GM12878 (cell line): Measurements from ENCODE around the gene HTR2B. TPM values are rescaled to one million over a fixed set of nuclear protein-coding genes. Genes with fewer than 3 reads are reported as not detected.

Experiments used
- ATAC-seq: fragments of 200-7000 bp; cut with Tn5 transposase; 3 replicates; pipeline ENCODE4 v1.9.1; 2020; ENCODE audit warnings: mild to moderate bottlenecking, moderate library complexity
- BruUV-seq: library from RNA; stranded (reverse); fragments of 400-500 nt; replicated peaks from 2 replicates; lab custom pipeline; 2021; lab: Mats Ljungman, UMichigan
- CTCF ChIA-PET: fragments of 300-600 bp; sonication (Branson Sonifier 250); formaldehyde crosslinking; extraction: SDS; loops from one replicate; lab custom pipeline; 2021; ENCODE audit warnings: inconsistent platforms; lab: Yijun Ruan, JAX
- POLR2A ChIA-PET: fragments of 350-600 bp; formaldehyde crosslinking; extraction: SDS; loops from one replicate; lab custom pipeline; 2021; ENCODE audit warnings: inconsistent platforms; lab: Charles Lee
- RAD21 ChIA-PET: fragments of 300-600 bp; sonication (Branson Sonifier 250); formaldehyde crosslinking; loops from one replicate; lab custom pipeline; 2023; ENCODE audit warnings: antibody characterized with exemption; ENCODE audit not compliant: unreplicated experiment; lab: Charles Lee
- SMC1A ChIA-PET: fragments of 300-600 bp; sonication (Branson Sonifier 250); formaldehyde crosslinking; loops from one replicate; lab custom pipeline; 2023; ENCODE audit not compliant: unreplicated experiment, uncharacterized antibody; lab: Charles Lee
- DNase-seq: peaks from one replicate; pipeline ENCODE4 v3.0.0-alpha.2; 2011; ENCODE audit warnings: low read depth, low spot score
- FAIRE-seq: peaks from 3 replicates; lab custom pipeline; 2011; peaks lifted over from hg19 to GRCh38; lab: Jason Lieb, UNC
- H2AFZ ChIP-seq: 2 replicates; pipeline ENCODE4 v1.6.0; 2011; ENCODE audit warnings: low read depth, low read length, control low read depth; ENCODE audit not compliant: control insufficient read depth
- H3K27ac ChIP-seq: 2 replicates; pipeline ENCODE4 v1.5.1; 2011; ENCODE audit warnings: control low read depth; ENCODE audit not compliant: control insufficient read depth, insufficient read depth
- H3K27me3 ChIP-seq, 2 experiments: replicated peaks in 1 of 2; 2 replicates each; pipeline versions ENCODE4 v1.6.0 to v1.6.1; 2011; ENCODE audit warnings: low read length in 1 of 2; ENCODE audit not compliant: control insufficient read depth in 2 of 2, insufficient read depth in 2 of 2
- H3K36me3 ChIP-seq, 2 experiments: 2 replicates each; pipeline ENCODE4 v1.5.1; 2011; ENCODE audit warnings: low read length in 1 of 2; ENCODE audit not compliant: control insufficient read depth in 2 of 2, insufficient read depth in 2 of 2
- H3K4me1 ChIP-seq: 2 replicates; pipeline ENCODE4 v1.6.1; 2011; ENCODE audit warnings: mild to moderate bottlenecking, low read length, moderate library complexity, mixed read lengths; ENCODE audit not compliant: control insufficient read depth, insufficient read depth
- H3K4me2 ChIP-seq: 2 replicates; pipeline ENCODE4 v1.6.0; 2011; ENCODE audit warnings: control low read depth; ENCODE audit not compliant: control insufficient read depth, insufficient read depth
- H3K4me3 ChIP-seq: fragments of 200-600 bp; sonication (generic); 2 replicates; pipeline ENCODE4 v1.5.1; 2016
- H3K79me2 ChIP-seq: 2 replicates; pipeline ENCODE4 v1.6.0; 2011; ENCODE audit warnings: low read length; ENCODE audit not compliant: control insufficient read depth, insufficient read depth
- H3K9ac ChIP-seq: 2 replicates; pipeline ENCODE4 v1.8.0; 2011; ENCODE audit warnings: low read length, control low read depth, mixed read lengths; ENCODE audit not compliant: control insufficient read depth, insufficient read depth
- H3K9me3 ChIP-seq: replicated peaks from 3 replicates; pipeline ENCODE4 v1.5.1; 2011; ENCODE audit warnings: mild to moderate bottlenecking, low read length; ENCODE audit not compliant: control insufficient read depth, insufficient read depth
- H4K20me1 ChIP-seq: 2 replicates; pipeline ENCODE4 v1.6.0; 2011; ENCODE audit not compliant: control insufficient read depth, insufficient read depth
- CHD2 ChIP-seq: IDR thresholded peaks from 2 replicates; pipeline ENCODE4 v1.6.1; 2011; ENCODE audit warnings: low read depth, low read length, improper control_type of control experiment, borderline replicate concordance
- CREM ChIP-seq: IDR thresholded peaks from 2 replicates; pipeline ENCODE4 v1.6.1; 2014; ENCODE audit warnings: antibody characterized with exemption, low read depth
- CTCF ChIP-seq, 3 experiments: IDR thresholded peaks in 2 of 3; conservative IDR thresholded peaks in 1 of 3; 2 replicates each; pipeline ENCODE4 v1.5.1; 2011; ENCODE audit warnings: low read depth in 3 of 3, low read length in 3 of 3, mild to moderate bottlenecking in 3 of 3, control low read depth in 2 of 3, moderate library complexity in 2 of 3, inconsistent platforms in 1 of 3, mixed read lengths in 1 of 3; ENCODE audit not compliant: control insufficient read depth in 2 of 3, insufficient read depth in 1 of 3; ENCODE audit errors: extremely low read depth in 1 of 3
- GABPA ChIP-seq: IDR thresholded peaks from 2 replicates; pipeline ENCODE4 v1.6.1; 2014; ENCODE audit warnings: antibody characterized with exemption, low read depth, mild to moderate bottlenecking, inconsistent platforms
- HCFC1 ChIP-seq: fragments of 150-350 bp; IDR thresholded peaks from 2 replicates; pipeline ENCODE4 v1.6.1; 2014; ENCODE audit warnings: low read length
- IKZF1 ChIP-seq: fragments of 450-650 bp; conservative IDR thresholded peaks from 2 replicates; pipeline ENCODE4 v1.6.1; 2017; ENCODE audit warnings: antibody characterized with exemption, mild to moderate bottlenecking
- LARP7 ChIP-seq: fragments of 450-650 bp; IDR thresholded peaks from 2 replicates; pipeline ENCODE4 v1.6.1; 2017; ENCODE audit warnings: mild to moderate bottlenecking
- MYB ChIP-seq: fragments of 150-350 bp; IDR thresholded peaks from 2 replicates; pipeline ENCODE4 v1.6.1; 2014; ENCODE audit warnings: mild to moderate bottlenecking, low read depth, low read length, borderline replicate concordance
- PML ChIP-seq: IDR thresholded peaks from 2 replicates; pipeline ENCODE4 v1.6.1; 2012; ENCODE audit warnings: low read length, inconsistent platforms
- SMC3 ChIP-seq: IDR thresholded peaks from 2 replicates; pipeline ENCODE4 v1.6.1; 2011; ENCODE audit warnings: low read length, improper control_type of control experiment, borderline replicate concordance
- YY1 ChIP-seq: IDR thresholded peaks from 2 replicates; pipeline ENCODE4 v1.6.1; 2011; ENCODE audit warnings: low read depth, mild to moderate bottlenecking, low read length
- WGBS: methylation state at CpG from one replicate; pipeline ENCODE4 v1.1.6; 2016; ENCODE audit warnings: low lambda C conversion rate; ENCODE audit not compliant: insufficient replicate concordance, insufficient coverage; ENCODE audit errors: missing lambda C conversion rate; 5-methylcytosine and 5-hydroxymethylcytosine counted together
- in situ Hi-C: fragments of 300-500 bp; cut with MboI; formaldehyde crosslinking; loops from 9 replicates; pipeline ENCODE4 v1.14.3; 2018; ENCODE audit warnings: mixed read lengths
- intact Hi-C: fragments of 100-400 bp; cut with micrococcal nuclease; formaldehyde crosslinking; loops from one replicate; pipeline ENCODE4 v1.14.2; 2022; ENCODE audit not compliant: unreplicated experiment
- polyA plus RNA-seq, 11 experiments: library from polyadenylated mRNA; depleted of rRNA in 4 of 11; unstranded in 6 of 11; stranded (reverse) in 5 of 11; fragments of >200 nt; fragmentation: Nextera tagmentation in 4 of 11; fragmentation: Illumina TruSeq in 1 of 11; extraction: Ambion mirVana in 4 of 11; extraction: Trizol in 1 of 11; gene quantifications; 1 replicate in 1 of 11; 2 replicates in 10 of 11; pipeline versions ENCODE4 v1.2.1 to v1.2.3, GENCODE V29; 2011 to 2016; ENCODE audit warnings: inconsistent platforms in 2 of 11, missing spikeins in 2 of 11, low read depth in 1 of 11
- total RNA-seq, 4 experiments: library from RNA; depleted of rRNA in 3 of 4; stranded (reverse); fragments of >200 nt in 3 of 4; fragmentation: Illumina TruSeq in 1 of 4; extraction: Trizol in 1 of 4; gene quantifications; 2 replicates each; pipeline versions ENCODE4 v1.2.1 to v1.2.3, GENCODE V29; 2013 to 2021
- TF ChIP-seq, protein P1 (sequence below): IDR thresholded peaks from 2 replicates; pipeline ENCODE4 v1.6.1; 2012; ENCODE audit warnings: low read depth, low read length, improper control_type of control experiment

The HTR2B gene
- total and polyA plus RNA-seq, 10 of the 15 experiments (the other 5 are each of a cell fraction or from before 2014, with no cell fraction given) = 0.03 to 1.2 (median 0.15) TPM

- ChIA-PET CTCF (interaction anchor here (1.0 to 2.1 kb wide), 6 partner anchors 17 to 324 kb away, joined by 3 to 10 read pairs (median 4); no protein-coding TSS in a partner anchor), RAD21 (interaction anchor here (1.5 to 2.7 kb wide), 2 partner anchors 24 to 52 kb away, joined by 4 to 13 read pairs; no protein-coding TSS in a partner anchor), POLR2A (interaction anchor here (0.7 kb wide), 1 partner anchor 13 kb away, joined by 3 read pairs; no protein-coding TSS in a partner anchor), SMC1A (interaction anchor here (0.5 to 2.6 kb wide), 6 partner anchors 9 to 278 kb away, joined by 3 to 12 read pairs (median 4); no protein-coding TSS in a partner anchor)
- intact Hi-C loops (no loop called here), in situ Hi-C loops (no loop called here)
- Histone ChIP-seq H4K20me1 (no peaks in the 10 kb centered on the region), H3K4me3 (no peak overlapping the region), H2AFZ (no peak overlapping the region), H3K36me3 (no peaks in the 10 kb centered on the region; a peak in 1 of 4 replicates), H3K4me2 (no peak overlapping the region), H3K9me3 (no peaks in the 10 kb centered on the region), H3K9ac (no peak overlapping the region), H3K27me3 (no peaks in the 10 kb centered on the region), H3K79me2 (no peaks in the 10 kb centered on the region; the same call in 1 of the 2 replicates), H3K27ac (no peak overlapping the region), H3K4me1 (peaks cover 8% of the 10 kb centered on the region)
- no peak for TF ChIP-seq MYB
- TF ChIP-seq, protein P1, sequence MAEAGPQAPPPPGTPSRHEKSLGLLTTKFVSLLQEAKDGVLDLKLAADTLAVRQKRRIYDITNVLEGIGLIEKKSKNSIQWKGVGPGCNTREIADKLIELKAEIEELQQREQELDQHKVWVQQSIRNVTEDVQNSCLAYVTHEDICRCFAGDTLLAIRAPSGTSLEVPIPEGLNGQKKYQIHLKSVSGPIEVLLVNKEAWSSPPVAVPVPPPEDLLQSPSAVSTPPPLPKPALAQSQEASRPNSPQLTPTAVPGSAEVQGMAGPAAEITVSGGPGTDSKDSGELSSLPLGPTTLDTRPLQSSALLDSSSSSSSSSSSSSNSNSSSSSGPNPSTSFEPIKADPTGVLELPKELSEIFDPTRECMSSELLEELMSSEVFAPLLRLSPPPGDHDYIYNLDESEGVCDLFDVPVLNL = no peak
- no peak for TF ChIP-seq GABPA
- no peak for TF ChIP-seq SMC3
- no peak for TF ChIP-seq LARP7
- TF ChIP-seq YY1 = no peak
- TF ChIP-seq CTCF (IDR thresholded peaks at IDR 0.05 in 2 of 3, conservative IDR thresholded peaks at IDR 0.05 in 1 of 3; ENCODE audit: control insufficient read depth in 2 of 3, extremely low read depth in 1 of 3, insufficient read depth in 1 of 3, low read depth in 3 of 3, low read length in 3 of 3) = no peak
- TF ChIP-seq IKZF1 = no peak
- TF ChIP-seq PML = no peak
- TF ChIP-seq CREM = no peak
- no peak for TF ChIP-seq CHD2
- TF ChIP-seq HCFC1 = no peak
- WGBS = 92% methylated on average over 1 of the region's 1 CpG
- FAIRE-seq (no peak), ATAC-seq (no peak), DNase-seq (no peak)
- no TSS peak for BruUV-seq
Observed at GRCh38 chr2:231127936-231128335, 3.1 kb upstream of the HTR2B start.
